GM12872 (cell line): Measurements from ENCODE around the gene IRF5.

ENCODE experiments used
- TF ChIP-seq, protein P1 (sequence below): IDR thresholded peaks from 3 replicates; pipeline ENCODE4 v1.5.1; 2011; ENCODE audit warnings: low read depth, mild to moderate bottlenecking, low read length, moderate library complexity; ENCODE audit not compliant: insufficient read depth

IRF5 gene

DNA sequence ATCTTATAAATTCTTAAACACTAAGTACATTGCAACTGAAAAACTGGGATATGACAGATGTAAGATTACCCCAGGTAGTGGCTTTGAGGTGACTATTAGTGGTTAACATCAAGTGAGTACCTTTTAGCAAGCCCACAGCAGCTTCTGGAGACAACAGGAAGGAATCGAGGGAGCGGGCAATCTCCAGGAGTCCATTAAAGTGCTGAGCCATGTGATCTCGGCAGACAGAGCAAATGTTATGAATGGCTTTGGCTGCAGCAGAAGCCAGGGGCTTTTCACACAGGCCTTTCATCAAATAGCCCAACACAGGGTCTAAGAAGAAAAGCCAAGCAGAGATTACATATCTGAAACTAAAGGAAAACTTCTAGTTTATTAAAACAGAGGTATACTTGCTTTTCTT lies 48.9 kb downstream of the IRF5 start:
- TF ChIP-seq, protein P1, sequence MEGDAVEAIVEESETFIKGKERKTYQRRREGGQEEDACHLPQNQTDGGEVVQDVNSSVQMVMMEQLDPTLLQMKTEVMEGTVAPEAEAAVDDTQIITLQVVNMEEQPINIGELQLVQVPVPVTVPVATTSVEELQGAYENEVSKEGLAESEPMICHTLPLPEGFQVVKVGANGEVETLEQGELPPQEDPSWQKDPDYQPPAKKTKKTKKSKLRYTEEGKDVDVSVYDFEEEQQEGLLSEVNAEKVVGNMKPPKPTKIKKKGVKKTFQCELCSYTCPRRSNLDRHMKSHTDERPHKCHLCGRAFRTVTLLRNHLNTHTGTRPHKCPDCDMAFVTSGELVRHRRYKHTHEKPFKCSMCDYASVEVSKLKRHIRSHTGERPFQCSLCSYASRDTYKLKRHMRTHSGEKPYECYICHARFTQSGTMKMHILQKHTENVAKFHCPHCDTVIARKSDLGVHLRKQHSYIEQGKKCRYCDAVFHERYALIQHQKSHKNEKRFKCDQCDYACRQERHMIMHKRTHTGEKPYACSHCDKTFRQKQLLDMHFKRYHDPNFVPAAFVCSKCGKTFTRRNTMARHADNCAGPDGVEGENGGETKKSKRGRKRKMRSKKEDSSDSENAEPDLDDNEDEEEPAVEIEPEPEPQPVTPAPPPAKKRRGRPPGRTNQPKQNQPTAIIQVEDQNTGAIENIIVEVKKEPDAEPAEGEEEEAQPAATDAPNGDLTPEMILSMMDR = no peak

DNA sequence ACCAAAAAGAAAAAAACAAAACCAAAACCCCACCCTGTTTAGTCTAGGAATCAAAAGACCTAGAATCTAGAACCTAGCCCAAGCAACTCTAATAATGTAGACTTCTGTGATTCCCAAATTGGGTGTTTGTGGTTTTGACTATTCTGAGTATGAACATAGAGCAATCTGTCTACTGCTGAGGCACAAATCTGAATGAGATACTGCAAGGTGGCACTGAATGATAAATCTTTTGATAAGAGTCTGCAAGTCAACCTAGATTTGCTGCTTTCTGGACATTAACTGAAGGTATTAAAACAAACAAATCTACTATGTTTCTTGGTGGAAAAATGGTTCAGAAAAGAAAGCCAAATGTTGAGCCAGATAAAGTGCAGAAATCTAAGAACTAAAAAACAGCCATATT lies 50.6 kb downstream of the IRF5 start:
- TF ChIP-seq, protein P1 = no peak

DNA sequence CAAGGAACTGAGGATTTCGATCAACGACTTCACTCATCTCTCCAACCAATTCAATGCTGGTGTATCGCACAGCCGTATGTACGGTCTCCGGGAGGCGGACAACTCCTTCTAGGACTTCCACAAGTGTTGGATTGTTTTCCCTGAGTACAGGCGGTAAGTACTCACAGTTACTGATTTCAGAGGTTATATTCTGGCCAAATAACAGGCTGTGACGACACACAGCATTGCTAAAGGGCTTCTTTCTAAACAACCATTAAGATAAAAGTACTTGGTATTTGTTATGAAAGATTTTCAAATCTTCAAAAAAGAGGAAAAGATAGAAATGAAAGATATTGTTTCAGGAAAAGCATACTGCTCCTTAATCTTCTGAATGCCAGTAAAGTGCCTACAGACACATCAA lies 52.2 kb downstream of the IRF5 start:
- TF ChIP-seq, protein P1 = no peak

DNA sequence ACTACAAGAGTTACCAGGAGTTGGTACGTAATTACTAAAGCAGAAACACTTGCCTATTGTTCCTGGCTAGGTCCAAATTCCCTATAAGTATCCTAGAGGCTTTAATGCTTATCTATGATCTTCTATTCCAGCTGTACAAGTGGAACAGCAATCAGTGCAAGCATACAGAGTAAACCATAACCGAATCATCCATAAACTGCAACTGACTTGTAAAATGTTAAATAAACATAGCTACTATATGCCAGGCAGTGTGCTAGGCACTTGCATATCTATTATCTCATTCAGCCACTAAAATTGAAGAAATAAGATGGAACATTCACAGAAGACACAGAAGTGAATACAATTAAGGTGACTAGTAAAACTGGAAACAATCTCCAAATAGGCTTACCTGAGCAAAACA lies 55.7 kb downstream of the IRF5 start:
- TF ChIP-seq, protein P1 = no peak

DNA sequence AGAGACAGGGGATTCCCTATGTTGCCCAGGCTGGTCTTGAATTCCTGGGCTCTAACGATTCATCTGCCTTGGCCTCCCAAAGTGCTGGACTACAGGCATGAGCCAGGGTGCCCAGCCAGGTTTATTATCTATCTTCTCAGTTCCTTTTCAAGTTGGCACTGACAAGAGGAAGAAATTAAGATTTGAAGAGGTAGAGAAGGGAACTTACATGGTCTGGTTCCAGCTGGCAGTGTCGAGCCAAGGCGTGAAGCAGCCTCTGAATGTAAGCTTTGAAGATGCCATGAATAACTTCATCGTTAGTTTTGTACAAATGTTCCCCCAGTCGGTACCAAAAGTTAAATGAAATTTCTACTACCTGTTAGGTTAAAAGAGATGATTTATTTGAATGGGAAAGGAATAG lies 59.5 kb downstream of the IRF5 start:
- TF ChIP-seq, protein P1 = no peak
